H4 (cell line): Measurements from ENCODE around the gene JTB. TPM values are rescaled to one million over a fixed set of nuclear protein-coding genes. Genes with fewer than 3 reads are reported as not detected.
"Not testable (repeated sequence)": the region's sequence is repeated elsewhere in the genome, so short reads cannot be mapped to it uniquely, and the experiment has no call there.

Source experiments
- DNase-seq: peaks from one replicate; pipeline ENCODE4 v3.0.0-alpha.2; 2015; ENCODE audit warnings: low spot score
- total RNA-seq: library from RNA; depleted of rRNA; stranded (reverse); fragments of >200 nt; shearing (Covaris generic); gene quantifications from 2 replicates; pipeline ENCODE4 v1.2.3, GENCODE V29; 2014

The JTB gene
- total RNA-seq, 1 experiment from 2014 or later: 256 TPM

GRCh38 chr1:153979091-153979490 is 1.6 kb upstream of the JTB start:
- not testable (repeated sequence) for DNase-seq

GRCh38 chr1:153978274-153978909 is 918 bp upstream of the JTB start:
- DNase-seq: no peak

- no peak for DNase-seq
Observed at GRCh38 chr1:153976819-153977249, 640 bp downstream of the JTB start.

- DNase-seq: no peak
Observed at GRCh38 chr1:153973525-153973924, 3.9 kb downstream of the JTB start.

- no peak for DNase-seq
Observed at GRCh38 chr1:153973071-153973470, 4.4 kb downstream of the JTB start.

GRCh38 chr1:153970346-153970745 is 7.1 kb downstream of the JTB start:
- no peak for DNase-seq

- DNase-seq: no peak
Observed at GRCh38 chr1:153968972-153969371, 8.5 kb downstream of the JTB start.

GRCh38 chr1:153968408-153968807 is 9.1 kb downstream of the JTB start:
- DNase-seq: no peak

GRCh38 chr1:153968000-153968363 is 9.5 kb downstream of the JTB start:
- no peak for DNase-seq

GRCh38 chr1:153967107-153967999 is 10.1 kb downstream of the JTB start, which contains the start of gene CREB3L4:
CREB3L4 (plus strand) TSS chr1:153967902; CDS start chr1:153968526, 624 bp downstream.
- peak; percentile 98 for DNase-seq

GRCh38 chr1:153963850-153964331 is 13.6 kb downstream of the JTB start:
- no peak for DNase-seq

GRCh38 chr1:153963030-153963849 is 14.2 kb downstream of the JTB start, which contains the start of gene SLC39A1:
SLC39A1 (minus strand) TSS chr1:153963537; CDS start chr1:153962715, 822 bp downstream.
- DNase-seq: peak; percentile 96

- DNase-seq: no peak
Observed at GRCh38 chr1:153962088-153963029, 15.1 kb downstream of the JTB start.

- no peak for DNase-seq
Observed at GRCh38 chr1:153961421-153961820, 16.1 kb downstream of the JTB start.

- no peak for DNase-seq
Observed at GRCh38 chr1:153960206-153960605, 17.3 kb downstream of the JTB start.

GRCh38 chr1:153959454-153959853 is 18.0 kb downstream of the JTB start:
- DNase-seq: no peak

- no peak for DNase-seq
Observed at GRCh38 chr1:153958961-153959260, 18.6 kb downstream of the JTB start.

- peak; percentile 99 for DNase-seq
Observed at GRCh38 chr1:153958111-153958960, 19.1 kb downstream of the JTB start, which contains the start of gene CRTC2. CRTC2 (minus strand) TSS chr1:153958612; CDS start chr1:153958497, 115 bp downstream.

- DNase-seq: no peak
Observed at GRCh38 chr1:153957744-153958110, 19.7 kb downstream of the JTB start.
